Activated CD4-positive, alpha-beta T cell treated with anti-CD3 and anti-CD28 coated beads for 24 hours (primary cell): Measurements from ENCODE around the gene UCK2.

Source experiments
- DNase-seq, 2 donors: peaks; one replicate each; pipeline ENCODE4 v3.0.0-alpha.2; 2020; ENCODE audit warnings: low read depth in 2 of 2

UCK2 gene

DNA sequence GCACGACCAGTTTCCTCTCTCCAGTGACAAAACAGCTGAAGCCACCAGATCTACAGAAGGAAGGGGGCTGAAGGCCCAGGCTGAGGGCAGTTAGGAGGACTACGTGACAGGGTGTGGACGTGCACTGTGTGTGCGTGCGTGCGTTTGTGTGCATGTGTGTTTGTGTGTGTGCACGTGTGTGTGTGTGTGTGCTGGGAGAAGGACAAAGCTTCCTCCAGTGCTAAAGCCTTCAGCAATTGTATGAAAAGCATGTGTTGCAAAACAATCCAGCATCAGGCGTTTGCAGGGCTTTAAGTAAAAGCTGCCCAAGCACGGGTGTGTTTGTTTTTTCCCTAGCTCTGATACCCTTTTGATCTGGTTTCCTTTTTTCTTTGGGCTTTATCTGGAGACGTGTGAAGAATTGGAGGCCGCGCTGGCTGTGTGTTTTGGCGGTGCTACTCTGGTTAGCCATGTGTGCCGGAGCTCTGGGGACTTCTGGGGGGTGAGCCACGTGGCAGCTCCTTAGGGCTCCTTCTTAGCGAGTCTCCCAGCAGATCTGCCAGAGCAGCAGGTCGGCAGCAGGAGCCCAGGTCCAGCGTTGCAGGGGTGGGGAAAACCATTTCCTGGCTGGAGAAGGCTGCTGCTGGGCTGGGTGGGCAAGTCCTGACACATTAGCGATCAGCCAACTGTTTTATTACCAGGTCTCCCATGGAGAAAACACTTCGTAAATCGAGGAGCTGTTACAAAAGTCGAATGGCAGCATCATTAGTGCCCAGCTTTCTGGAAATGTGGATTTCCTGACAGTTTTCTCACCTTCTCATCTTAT, 73.4 kb downstream of the UCK2 start:
- DNase-seq, result no peak

DNA sequence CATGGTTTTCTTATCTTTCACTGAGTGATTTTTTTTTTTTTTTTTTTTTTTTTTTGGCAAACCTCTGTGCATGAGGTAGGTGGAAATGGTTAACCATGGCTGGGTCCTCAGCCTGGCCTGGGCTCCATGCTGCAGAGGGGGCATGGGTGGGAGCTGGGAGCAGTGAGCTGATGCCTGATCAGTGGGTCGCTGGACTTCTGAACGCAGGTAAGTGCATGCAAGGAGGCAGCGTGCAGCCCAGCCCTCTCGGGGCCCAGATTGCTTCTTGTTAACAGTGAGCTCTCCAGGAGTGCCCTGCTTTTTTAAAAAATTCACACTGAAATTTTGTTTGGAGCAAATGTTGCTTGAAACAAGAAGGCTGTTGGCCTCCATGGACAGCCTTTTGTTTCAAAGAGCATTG, 75.2 kb downstream of the UCK2 start:
- DNase-seq, result no peak

DNA sequence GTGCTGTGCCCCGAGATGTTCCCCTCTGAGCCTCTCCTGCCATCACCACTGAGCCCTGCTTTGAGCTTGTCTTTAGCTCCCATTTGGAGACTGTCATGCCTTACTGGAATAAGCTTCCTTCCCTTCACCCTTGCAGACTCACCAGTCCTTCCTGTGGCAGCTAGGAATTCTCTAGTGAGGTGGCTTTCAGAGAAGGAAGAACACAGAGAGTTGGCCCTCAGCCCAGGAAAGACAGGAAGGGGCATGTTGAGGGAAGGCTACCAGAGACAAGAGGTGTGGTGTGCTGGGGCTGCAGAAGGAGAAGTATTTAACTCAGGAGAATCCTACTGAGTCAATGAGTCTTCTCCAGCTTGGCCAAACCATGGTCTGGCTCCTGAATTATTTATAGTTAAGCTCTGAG, 76.3 kb downstream of the UCK2 start:
- no peak for DNase-seq

DNA sequence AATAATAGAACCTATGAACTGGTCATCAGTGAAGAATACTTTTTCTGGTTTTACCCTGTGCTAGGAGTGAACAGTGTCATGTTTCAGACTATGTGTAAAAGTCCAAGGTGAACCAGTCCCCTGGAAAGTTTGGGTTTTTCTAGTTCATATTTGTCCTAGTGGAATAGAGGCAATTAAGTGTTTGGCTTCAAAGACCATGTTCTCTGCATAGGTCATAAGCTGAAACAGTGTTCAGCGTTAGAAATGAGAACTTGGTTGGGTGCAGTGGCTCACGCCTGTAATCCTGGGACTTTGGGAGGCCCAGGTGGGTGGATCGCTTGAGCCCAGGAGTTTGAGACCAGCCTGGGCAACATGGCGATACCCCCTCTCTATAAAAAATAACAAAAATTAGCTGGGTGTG, 77.5 kb downstream of the UCK2 start:
- DNase-seq, result no peak

DNA sequence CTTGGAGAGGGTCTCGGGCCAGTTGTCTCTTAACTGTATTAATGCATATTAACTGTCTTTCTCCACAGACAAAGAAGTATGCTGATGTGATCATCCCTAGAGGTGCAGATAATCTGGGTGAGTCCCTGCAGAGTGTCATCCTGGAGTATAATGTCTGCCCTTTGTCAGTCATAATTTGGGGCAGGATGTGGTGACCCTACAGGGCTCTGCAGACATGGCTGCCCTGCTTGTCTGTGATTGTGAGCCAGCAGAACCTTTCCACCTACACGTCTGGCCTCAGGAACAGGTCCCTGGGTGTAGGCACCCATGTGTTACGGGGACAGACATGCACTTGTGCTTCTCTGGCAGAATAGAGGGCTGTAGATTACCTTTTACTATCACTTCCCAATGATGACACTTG, 78.4 kb downstream of the UCK2 start:
- DNase-seq, result no peak

DNA sequence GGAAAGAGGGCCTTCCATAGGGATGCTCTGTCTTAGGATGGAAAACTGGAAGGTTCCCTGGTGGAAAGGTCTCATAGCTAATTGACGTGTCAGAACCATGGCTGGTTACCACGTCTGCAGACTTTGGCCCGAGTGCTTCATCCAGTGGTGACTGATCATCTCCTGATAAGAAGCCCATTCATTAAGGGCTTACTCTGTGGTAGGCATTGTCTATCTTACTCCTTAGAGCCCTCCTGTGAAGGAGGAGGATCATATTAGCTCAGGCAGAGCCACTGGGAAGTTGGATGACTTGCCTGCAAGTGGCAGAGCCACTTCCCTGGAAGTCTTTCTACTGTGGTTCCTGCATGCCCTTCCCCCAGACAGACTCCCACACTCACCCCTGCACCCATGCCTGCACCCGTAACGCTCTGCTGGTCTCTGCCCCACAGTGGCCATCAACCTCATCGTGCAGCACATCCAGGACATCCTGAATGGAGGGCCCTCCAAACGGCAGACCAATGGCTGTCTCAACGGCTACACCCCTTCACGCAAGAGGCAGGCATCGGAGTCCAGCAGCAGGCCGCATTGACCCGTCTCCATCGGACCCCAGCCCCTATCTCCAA, 79.9 kb downstream of the UCK2 start:
- DNase-seq, result no peak

DNA sequence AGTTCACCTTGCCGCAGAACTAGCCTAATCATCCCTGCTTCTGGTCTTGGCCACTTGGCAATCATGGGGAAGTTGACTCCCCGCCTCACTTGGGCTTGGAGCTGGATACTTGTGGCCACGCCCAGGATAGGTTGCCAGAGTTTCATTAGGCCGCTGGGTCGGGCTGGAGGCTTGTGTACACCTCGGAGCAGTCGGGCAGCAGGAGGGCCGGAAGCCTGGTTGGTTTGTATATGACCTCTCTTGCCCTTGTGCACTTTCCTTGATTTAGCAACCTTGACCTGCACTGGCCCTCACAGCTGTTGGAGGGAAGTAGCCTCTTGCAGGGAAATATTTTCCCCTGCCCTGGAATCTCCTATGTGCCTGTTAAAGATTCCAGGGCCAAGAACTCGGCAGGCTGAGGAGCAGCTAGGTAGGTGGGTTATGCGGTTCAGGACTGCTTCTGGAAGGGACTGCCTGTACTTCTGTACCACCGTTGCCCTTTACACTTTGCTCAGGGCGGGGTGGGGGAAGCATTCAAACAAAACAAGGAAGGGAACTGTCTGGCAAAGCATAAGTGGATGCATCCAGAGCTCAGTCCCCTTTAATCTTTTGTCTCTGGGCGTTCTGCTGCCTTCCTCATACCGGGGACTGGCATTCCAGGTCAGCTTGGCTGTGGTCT, 83.5 kb downstream of the UCK2 start:
- DNase-seq, result no peak

DNA sequence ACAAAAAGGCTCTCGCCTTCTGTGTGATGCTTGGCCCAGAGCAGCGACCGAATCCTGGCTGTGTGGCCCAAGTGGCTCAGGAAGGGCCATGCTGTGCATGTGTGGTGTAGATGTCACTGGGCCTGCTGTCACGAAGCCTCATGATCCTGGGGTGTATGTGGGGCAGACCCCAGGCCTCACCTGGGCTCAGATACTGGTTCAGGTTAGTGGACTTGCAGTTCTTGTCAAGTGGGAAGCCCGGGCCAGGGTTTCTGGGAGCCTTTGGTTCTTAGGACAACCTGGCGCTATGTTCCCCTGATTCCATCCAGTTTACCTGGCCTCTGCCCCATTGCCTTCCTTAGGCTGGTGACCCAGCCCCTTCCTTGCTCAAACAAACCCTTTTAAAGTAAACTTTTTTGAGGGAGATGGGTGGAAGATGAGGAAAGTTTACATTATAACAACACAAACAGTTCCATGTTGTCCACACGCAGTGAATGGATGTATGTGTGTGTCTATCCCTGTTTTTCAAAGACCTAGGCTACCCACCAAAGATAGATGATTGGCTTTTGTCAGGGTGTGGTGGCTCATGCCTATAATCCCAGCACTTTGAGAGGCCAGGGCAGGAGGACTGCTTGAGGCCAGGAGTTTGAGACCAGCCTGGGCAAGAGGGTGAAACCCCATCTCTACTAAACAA, 84.3 kb downstream of the UCK2 start:
- DNase-seq, result no peak

DNA sequence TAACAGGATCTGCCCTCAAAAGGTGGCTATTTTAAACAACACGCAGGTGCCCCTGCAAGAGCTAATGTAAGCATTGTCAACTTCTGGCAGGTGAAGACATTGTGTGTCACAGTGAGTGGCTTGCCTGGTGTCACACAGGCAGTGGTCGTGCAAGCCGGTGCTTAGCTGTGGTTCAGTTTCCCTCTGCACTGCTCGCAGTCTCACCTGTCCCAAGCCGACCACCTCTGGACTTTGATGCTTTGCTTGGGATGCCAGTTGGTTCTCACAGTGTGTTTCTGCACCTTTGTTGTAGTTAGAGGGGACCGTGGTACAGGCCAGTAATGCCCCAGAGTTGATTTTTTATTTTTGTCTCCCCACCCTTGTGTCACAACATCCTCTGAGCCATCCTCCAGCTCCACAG, 85.2 kb downstream of the UCK2 start:
- no peak for DNase-seq

DNA sequence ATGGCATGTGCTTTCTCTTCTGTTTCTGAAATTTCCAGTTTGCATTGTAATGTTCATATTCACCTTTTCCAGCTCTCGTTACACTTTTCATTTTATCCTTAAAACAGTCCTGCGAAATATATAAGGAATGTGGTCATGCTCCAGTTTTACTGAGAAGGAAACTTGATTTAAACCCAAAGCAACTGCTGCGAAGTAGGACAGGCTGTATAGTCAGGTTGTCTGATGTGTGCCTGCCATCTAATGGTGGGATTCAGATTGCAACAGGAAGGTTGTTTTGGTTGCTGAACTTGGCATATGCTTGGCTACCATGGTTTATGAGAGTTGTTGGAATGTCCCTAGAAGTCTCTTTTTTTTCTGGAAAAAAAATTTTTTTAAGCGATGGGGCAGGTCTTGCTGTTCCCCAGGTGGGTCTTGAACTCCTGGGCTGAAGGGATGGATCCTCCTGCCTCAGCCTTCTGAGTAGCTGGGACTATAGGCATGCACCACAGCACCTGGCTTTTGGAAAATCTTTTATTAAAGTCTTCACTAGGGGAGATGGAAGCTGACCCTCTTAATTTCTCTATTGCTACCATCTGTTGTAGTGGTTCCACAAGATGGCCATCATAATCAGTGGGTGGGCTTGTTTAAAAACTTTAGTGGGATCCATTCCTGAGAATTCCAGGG, 86.9 kb downstream of the UCK2 start:
- peak; percentile 31 to 42 for DNase-seq

DNA sequence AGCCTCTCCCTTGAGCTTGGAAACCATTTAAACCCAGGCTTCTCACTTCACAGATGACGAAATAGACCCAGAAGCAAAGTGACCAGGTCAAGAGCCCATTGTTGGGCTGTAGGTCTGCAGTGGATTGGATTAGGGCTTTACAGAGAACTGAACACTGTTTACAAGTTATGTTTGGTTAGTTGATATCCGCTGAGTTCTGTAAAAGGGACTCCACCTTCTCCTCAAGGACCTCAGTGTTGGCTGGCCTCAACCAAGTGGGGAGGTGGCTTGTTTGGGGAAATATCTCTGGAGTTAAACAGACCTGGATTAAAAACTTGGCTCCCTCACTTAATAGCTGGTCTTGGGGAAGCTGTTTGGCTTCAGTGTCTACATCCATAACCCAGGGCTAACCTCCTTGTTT, 88.1 kb downstream of the UCK2 start:
- DNase-seq, result no peak

DNA sequence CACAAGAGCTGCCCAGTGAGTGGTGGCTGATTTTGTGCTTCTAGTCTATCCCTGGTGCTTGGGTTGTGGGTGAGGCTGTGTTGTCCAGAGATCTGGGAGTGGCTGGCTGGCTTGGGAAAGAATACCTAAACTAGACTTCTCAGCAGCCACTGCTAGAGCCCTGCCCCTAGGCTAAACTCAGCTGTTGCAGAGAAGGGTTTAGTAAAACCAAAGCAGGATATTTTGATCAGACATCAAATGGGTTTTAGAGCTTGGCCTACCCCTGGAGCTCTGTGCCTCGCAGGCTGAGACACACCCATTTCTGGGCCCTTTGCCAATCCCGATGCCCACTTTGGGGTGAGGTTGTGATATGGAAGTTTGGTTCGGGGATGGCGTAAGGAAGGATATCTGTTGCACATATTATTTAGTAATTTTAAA, 88.5 kb downstream of the UCK2 start:
- DNase-seq, result no peak

DNA sequence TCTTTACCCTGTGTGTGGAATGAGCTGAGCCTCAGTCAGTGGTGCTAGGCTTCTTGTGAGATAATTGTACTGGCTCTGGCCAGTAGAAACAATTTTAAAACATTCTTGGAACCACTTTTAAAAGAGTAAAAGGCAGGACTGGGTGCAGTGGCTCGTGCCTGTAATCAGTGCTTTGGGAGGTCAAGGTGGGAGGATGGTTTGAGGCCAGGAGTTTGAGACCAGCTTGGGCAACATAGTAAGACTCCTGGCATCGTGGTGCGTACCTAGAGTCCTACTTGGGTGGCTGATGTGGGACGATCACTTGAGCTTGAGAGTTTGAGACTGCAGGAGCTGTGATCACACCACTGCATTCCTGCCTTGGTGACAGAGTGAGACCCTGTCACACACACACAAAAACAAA, 89.8 kb downstream of the UCK2 start:
- DNase-seq, result no peak

DNA sequence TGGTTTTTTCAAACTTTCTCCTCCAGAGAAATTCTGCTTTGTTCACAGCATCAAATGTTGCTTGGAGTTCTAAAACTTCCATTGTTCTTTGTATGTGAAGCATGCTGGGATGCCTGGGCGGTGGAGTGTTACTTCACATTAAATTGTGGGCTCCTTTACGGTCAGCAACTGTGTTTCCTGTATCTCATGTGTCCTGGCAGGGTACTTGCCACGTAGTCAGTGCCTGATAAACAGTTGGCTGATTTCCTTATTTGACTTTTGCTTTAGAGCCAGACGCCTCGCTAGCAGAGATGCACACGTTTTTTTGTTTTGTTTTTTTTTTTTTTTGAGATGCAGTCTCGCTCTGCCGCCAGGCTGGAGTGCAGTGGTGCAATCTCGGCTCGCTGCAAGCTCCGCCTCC, 96.7 kb downstream of the UCK2 start:
- DNase-seq, result no peak

DNA sequence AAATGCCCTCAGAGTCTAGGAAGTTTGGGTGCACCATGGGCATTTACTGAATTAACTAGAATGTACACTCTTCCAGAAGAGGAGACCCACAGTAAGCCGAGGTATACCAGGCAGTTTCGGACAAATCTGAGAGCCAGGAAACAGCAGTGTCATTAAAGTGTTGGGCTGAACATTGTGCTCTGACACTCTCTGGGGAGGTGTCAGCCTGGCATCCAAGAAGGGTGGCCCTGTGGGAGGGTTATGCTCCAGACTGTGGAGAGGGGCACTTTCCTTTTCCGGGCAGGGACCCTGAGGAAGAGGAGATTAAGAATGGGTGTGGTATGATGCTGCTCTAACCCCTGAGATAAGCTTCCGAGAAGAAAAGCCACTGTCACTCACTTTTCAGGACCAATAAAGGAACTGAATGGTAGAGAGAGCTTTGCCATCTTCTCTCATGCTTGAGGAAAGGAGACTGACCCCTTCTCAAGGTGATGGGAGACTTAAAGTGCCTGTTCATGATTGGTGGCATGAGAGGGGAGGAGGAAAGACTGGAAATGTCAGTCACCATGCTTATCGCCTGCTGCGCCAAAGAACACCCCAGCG, 98.2 kb downstream of the UCK2 start:
- DNase-seq, result no peak

DNA sequence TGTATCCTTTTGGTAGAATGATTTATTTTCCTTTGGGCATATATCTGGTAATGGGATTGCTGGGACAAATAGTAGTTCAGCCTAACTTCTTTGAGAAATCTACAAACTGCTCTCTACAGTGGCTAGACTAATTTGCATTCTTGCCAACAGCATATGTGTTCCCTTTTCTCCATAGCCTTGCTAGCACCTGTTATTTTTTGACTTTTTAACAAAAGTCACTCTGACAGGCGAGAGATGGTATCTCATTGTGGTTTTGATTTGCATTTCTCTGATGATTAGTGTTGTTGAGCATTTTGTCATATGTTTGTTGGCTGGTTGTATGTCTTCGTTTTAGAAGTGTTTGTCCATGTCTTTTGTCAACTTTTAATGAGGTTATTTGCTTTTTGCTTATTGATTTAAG, 99.8 kb downstream of the UCK2 start:
- no peak for DNase-seq

DNA sequence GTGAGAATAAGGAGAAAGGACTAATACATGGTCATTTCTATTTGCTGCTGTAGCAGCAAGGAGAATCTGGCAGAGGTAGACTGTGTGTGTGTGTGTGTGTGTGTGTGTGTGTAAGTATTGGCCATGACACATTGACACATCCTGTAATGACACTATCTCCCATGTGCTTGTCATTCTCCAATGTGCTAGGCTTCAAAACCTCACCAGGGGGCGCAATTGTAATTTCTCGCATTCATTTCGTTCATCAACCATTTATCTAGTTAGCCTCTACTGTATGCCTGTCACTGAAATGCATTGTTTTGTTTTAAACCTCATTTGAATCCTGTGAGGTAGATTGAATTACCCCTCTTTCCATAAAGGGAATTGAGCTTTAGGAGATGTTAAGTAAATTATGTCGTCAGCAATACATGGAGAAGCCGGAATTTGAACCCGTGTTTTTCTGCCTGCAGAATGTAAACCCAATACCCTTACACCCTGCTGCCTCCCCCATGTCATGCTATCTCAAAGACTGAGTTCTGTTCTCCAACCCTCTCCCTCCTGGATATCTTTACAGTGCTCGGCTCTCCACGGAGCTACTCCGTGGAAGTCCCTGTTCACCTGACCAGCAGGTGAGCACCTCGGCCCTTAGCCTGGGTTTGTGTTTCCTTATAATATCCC, 100.8 kb downstream of the UCK2 start:
- DNase-seq, result peak; percentile 17 to 34

DNA sequence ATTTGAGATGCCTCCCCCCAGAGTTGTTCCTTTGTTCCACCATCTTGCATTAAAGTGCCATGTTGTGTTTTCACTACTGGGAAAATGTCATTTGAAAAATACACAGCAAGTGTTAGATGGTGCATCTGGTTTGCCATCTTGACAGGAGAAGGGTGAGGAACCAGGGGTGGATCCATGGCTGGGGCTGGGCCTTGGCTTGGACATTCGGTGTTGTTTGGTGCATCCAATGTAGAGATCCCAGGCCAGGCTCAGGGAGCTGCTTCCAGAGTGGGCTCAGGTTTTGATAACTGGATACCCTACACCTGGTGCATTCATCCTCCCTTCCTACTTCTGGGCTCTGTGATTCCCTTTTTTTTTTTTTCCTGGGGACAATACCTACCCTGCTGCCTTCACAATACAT, 103.5 kb downstream of the UCK2 start:
- DNase-seq, result no peak

DNA sequence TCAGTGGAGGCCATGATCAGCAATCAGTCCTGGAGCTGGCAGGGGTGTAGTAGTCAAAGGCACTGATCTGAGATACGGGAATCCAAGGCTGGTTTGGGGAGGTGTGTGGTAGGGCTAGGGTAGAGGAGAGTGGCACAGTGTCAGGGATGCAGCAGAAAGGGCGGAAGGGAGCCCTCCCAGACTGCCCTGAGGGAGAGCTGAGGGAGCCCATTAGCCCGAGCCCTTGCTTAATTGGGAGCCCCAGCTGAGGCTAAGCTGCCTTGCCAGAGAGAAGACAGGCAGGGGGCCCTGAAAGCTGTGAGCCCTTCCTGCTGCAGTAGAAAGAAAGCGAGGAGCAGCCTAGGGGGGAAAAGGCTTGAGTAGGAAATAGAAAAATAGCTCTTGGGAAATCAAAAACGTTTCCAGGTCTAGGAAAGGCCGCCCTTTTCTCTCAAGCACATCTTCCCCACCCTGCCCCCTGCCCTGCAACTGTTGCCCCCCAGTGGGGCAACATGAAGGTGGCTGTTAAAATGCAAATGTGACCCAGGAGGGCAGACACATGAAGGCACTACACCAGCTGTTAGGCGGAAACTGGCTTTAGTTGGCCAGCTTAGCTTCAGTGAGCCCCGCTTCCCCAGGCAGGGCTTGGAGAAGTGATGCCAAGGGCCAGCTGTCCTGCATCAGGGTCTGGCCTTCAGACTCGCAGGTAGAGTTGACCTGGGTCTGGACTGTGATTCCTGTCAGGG, 106.2 kb downstream of the UCK2 start:
- no peak for DNase-seq

DNA sequence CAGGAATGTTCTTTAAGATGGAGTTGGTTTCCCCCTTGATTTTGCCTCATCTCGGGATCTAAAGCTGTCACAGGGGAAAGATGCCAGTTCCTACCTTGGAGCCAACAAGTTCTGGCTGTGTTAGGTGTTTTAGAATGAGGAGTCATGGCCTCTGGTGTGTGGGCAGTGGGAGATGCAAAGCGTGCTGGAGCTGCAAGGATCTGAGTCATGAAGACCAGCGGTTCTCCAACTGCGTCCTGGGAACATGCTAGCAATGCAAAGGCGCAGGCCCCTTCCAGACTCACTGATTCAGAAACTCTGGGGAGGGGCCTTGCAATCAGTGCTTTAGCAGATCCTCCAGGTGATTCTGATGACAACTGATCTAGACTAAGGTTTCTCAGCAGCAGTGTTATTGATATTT, 109.1 kb downstream of the UCK2 start:
- DNase-seq, result no peak

DNA sequence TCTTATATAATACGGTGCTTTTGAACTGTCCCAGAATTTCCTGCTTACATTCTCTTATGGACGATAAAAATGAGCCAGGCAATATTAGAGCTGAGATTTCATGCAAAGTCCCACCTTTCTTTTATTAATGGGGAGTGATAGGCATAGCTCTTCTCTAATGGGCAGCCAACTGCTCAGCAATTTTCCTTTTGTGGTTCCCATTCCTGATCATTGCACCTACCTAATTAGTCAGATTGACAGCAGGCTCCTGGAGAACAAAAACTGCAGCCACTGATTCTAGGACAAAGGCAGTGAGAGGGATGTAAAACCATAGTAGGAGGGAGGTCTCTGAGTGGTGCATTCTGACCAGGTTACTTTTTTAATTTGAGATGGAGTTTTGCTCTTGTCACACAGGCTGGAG, 110.4 kb downstream of the UCK2 start:
- no peak for DNase-seq
